Fibroblast of villous mesenchyme (primary cell): Measurements from ENCODE around the gene CNOT3. TPM values are rescaled to one million over a fixed set of nuclear protein-coding genes. Genes with fewer than 3 reads are reported as not detected.

Experiments
- DNase-seq: peaks from one replicate; pipeline ENCODE4 v3.0.0-alpha.2; 2010; ENCODE audit warnings: low read depth
- H3K4me3 ChIP-seq: 2 replicates; pipeline ENCODE4 v1.5.1; 2011; ENCODE audit warnings: low read depth, mild to moderate bottlenecking, low read length
- total RNA-seq: library from RNA; depleted of rRNA; stranded (reverse); fragments of >200 nt; gene quantifications from 2 replicates; pipeline ENCODE4 v1.2.3, GENCODE V29; 2012
- TF ChIP-seq, protein P1 (sequence below): IDR thresholded peaks from 2 replicates; pipeline ENCODE4 v1.5.1; 2012; ENCODE audit warnings: low read depth, mild to moderate bottlenecking, low read length; ENCODE audit not compliant: insufficient read depth

Gene CNOT3
- total RNA-seq, 1 donor, result 7.3 TPM

DNA sequence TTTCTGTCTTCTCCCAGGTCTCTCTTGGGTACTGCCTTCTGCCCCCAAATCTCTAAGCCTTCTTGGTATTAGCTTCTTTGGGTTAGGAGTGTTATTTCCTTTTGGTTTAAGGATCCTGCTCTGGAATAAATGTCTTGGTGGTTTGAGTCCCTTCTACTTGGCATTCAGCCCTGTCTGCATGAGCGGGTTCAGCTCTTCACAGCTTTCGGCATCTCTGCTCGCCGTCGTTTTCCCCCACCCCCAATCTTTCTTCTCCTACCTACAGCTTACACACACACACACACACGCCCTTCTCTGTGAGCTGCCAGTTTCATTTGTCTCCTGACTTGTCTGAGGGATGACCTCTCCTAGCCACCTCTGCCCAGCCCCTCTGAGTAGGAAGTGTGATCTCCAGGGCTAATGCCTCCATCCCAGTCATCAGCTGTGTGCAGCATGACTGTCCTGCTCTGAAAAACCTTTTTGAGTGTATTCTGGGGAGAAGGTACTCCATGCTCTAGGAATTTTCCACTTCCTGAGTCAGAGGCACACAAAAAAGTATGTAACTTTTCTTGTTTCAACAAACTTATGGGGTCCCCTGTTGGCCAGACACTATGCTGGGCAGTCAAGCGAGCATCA lies 4.7 kb downstream of the CNOT3 start:
- TF ChIP-seq, protein P1, sequence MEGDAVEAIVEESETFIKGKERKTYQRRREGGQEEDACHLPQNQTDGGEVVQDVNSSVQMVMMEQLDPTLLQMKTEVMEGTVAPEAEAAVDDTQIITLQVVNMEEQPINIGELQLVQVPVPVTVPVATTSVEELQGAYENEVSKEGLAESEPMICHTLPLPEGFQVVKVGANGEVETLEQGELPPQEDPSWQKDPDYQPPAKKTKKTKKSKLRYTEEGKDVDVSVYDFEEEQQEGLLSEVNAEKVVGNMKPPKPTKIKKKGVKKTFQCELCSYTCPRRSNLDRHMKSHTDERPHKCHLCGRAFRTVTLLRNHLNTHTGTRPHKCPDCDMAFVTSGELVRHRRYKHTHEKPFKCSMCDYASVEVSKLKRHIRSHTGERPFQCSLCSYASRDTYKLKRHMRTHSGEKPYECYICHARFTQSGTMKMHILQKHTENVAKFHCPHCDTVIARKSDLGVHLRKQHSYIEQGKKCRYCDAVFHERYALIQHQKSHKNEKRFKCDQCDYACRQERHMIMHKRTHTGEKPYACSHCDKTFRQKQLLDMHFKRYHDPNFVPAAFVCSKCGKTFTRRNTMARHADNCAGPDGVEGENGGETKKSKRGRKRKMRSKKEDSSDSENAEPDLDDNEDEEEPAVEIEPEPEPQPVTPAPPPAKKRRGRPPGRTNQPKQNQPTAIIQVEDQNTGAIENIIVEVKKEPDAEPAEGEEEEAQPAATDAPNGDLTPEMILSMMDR, result no peak
- no peak overlapping the region for H3K4me3 ChIP-seq
- DNase-seq, result no peak

- TF ChIP-seq, protein P1, result no peak
- no peak for DNase-seq
- no peak overlapping the region for H3K4me3 ChIP-seq
Measured at GRCh38 chr19:54145541-54146158, 8.1 kb downstream of the CNOT3 start.

DNA sequence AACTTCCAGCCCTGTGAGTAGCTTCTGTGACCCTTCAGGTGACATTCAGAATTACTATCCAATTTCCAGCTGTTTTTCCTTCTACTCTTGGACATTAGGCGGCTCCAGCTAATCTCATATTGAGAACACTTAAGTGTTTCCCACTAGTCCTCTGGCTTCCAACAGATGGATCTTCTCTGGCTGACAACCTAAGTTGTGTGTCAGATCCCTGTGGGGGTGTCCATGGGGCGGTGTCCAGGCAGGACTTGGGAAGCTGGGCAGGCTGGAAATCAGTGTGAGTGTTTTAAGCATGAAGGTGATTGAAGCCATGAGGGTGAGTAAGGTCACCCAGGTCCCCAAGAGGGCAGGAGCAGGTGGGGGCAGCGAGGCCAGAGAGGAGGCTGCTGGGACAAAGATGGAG lies 10.1 kb downstream of the CNOT3 start:
- TF ChIP-seq, protein P1, result no peak
- no peak for DNase-seq

GRCh38 chr19:54148158-54148557 lies 10.6 kb downstream of the CNOT3 start:
- TF ChIP-seq, protein P1, result no peak
- H3K4me3 ChIP-seq, result no peak overlapping the region
- DNase-seq, result no peak

More for the DNA sequence above, 10.1 kb downstream of the CNOT3 start:
- H3K4me3 ChIP-seq, result no peak overlapping the region

DNA sequence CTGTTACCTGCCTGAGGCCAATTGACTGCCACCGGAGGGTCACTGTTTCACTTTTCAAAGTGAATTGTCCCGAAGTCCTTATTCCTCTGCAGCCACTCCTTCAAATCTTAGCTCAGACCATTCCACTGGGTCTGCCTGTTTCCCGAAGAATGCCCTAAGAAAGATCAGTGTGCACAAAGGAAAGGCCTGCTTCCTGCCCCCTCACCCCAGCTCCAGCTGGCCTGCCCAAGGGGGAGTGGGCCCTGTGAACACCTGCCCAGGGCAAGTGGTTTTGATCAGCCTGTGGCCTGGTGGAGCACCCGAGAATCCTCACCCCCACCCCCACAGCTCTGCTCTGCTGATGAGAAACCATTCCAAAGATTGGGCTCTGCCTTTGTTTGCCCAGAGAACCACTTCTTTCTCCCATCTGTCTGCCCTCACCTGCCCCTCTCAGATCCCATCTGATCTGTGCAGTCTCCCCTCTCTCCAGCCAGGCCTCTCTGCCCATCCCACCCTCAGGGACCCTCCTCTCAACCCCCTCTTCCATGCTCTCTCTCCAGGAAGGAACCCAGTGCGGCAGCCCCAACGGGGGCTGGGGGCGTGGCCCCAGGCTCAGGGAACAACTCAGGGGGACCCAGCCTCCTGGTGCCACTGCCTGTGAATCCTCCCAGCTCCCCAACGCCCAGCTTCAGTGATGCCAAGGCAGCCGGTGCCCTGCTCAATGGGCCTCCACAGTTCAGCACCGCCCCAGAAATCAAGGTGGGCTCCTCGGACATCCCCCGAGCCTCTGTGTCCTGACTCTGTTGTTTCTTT lies 11.7 kb downstream of the CNOT3 start:
- TF ChIP-seq, protein P1, result no peak
- no peak overlapping the region for H3K4me3 ChIP-seq
- DNase-seq, result no peak

DNA sequence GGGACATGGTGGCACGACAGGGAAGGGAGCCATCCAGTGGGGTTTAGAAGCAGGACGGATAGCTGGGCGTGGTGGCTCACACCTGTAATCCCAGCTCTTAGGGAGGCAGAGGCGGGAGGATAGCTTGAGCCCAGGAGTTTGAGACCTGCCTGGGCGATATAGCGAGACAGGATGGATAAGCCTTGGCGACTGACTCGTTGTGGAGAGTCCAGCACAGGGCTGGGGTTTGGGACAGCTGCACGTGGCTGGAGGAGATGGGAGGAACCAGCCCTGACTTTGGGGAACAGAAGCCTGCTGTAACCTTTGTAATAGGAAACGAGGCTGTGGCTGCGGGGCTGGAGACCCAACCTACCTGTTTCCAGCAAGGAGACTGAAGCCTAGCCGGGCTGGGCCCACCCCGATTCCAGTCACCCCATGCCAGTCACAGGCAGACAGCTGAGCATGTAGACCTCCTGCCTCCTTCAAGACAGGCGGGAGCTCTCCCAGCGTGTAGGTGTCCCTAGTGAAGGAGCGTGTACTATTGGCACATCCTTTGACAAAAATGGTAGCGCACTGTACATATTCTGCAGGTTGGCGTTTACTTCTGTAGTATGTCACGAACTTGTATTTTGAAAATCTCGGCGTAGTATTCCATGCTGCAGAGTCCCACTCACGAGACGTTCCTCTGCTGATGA lies 13.9 kb downstream of the CNOT3 start:
- no peak overlapping the region for H3K4me3 ChIP-seq
- DNase-seq, result no peak
- TF ChIP-seq, protein P1, result no peak
